ENCODE measurements around the gene ZNF687. TPM values are rescaled to one million over a fixed set of nuclear protein-coding genes. Genes with fewer than 3 reads are reported as not detected.
"Not testable (repeated sequence)": the region's sequence is repeated elsewhere in the genome, so short reads cannot be mapped to it uniquely, and the experiment has no call there.

ZNF687 gene
- total RNA-seq, 4 donors from 2014 or later = 30.5 to 53.5 (median 38.5) TPM

- H3K4me1 ChIP-seq = no peaks in the 10 kb centered on the region
- no peak overlapping the region for H3K27ac ChIP-seq
- H3K4me3 ChIP-seq = no peak overlapping the region
- no peak for TF ChIP-seq POLR2A (IDR thresholded peaks at IDR 0.05)
- TF ChIP-seq CTCF (IDR thresholded peaks at IDR 0.05) = no peak
- peaks cover 0 to 10% (median 0%) of the 10 kb centered on the region in 3 donors for H3K36me3 ChIP-seq
- H3K27me3 ChIP-seq = no peaks in the 10 kb centered on the region
- no peaks in the 10 kb centered on the region for H3K9me3 ChIP-seq
- DNase-seq = no peak
Observed at GRCh38 chr1:151273924-151274466, 8.1 kb upstream of the ZNF687 start.

GRCh38 chr1:151275341-151275740, 6.8 kb upstream of the ZNF687 start:
- H3K27me3 ChIP-seq, DNase-seq, H3K27ac ChIP-seq, H3K4me1 ChIP-seq, H3K36me3 ChIP-seq, H3K9me3 ChIP-seq, H3K4me3 ChIP-seq: not testable (repeated sequence)

- no peaks in the 10 kb centered on the region for H3K9me3 ChIP-seq
- TF ChIP-seq POLR2A (IDR thresholded peaks at IDR 0.05) (no peak), CTCF (IDR thresholded peaks at IDR 0.05) (no peak)
Observed at GRCh38 chr1:151277249-151277648, 4.8 kb upstream of the ZNF687 start.

GRCh38 chr1:151281225-151281968, 702 bp upstream of the ZNF687 start:
- H3K36me3 ChIP-seq = peaks cover 0 to 17% (median 0%) of the 10 kb centered on the region in 3 donors
- peak; percentile 91 to 97 (median 97) for DNase-seq
- TF ChIP-seq POLR2A (IDR thresholded peaks at IDR 0.05) (peak; percentile 2 to 27), CTCF (IDR thresholded peaks at IDR 0.05) (peak; percentile 32 to 57 (median 46))
- H3K27me3 ChIP-seq = no peaks in the 10 kb centered on the region
- peak overlapping the region; percentile 96 to 100 (median 98) for H3K27ac ChIP-seq
- H3K4me1 ChIP-seq = peaks cover 0 to 15% (median 11%) of the 10 kb centered on the region in 4 donors
- H3K4me3 ChIP-seq = peak overlapping the region; percentile 79 to 96 (median 92)
- H3K9me3 ChIP-seq = no peaks in the 10 kb centered on the region

More at GRCh38 chr1:151277249-151277648, 4.8 kb upstream of the ZNF687 start:
- Histone ChIP-seq H3K27ac (no peak overlapping the region), H3K36me3 (no peaks in the 10 kb centered on the region), H3K4me1 (peaks cover 0 to 4% (median 2%) of the 10 kb centered on the region in 4 donors), H3K27me3 (no peaks in the 10 kb centered on the region), H3K4me3 (no peak overlapping the region)
- DNase-seq = no peak

- Histone ChIP-seq H3K4me3 (peak overlapping the region; percentile 79 to 96 (median 92)), H3K9me3 (no peaks in the 10 kb centered on the region), H3K4me1 (peaks cover 0 to 15% (median 11%) of the 10 kb centered on the region in 4 donors), H3K36me3 (peaks cover 0 to 34% (median 0%) of the 10 kb centered on the region in 3 donors), H3K27ac (peak overlapping the region; percentile 96 to 100 (median 98)), H3K27me3 (no peaks in the 10 kb centered on the region)
- TF ChIP-seq CTCF (IDR thresholded peaks at IDR 0.05) = no peak
- TF ChIP-seq POLR2A (IDR thresholded peaks at IDR 0.05) = no peak
- peak; percentile 58 to 65 (median 59) for DNase-seq
Observed at GRCh38 chr1:151282883-151283725, 1.0 kb downstream of the ZNF687 start.

All from Peyer's patch (tissue), 4 donors.